ENCODE measurements around the gene COQ10A.

- TF ChIP-seq, protein P1, sequence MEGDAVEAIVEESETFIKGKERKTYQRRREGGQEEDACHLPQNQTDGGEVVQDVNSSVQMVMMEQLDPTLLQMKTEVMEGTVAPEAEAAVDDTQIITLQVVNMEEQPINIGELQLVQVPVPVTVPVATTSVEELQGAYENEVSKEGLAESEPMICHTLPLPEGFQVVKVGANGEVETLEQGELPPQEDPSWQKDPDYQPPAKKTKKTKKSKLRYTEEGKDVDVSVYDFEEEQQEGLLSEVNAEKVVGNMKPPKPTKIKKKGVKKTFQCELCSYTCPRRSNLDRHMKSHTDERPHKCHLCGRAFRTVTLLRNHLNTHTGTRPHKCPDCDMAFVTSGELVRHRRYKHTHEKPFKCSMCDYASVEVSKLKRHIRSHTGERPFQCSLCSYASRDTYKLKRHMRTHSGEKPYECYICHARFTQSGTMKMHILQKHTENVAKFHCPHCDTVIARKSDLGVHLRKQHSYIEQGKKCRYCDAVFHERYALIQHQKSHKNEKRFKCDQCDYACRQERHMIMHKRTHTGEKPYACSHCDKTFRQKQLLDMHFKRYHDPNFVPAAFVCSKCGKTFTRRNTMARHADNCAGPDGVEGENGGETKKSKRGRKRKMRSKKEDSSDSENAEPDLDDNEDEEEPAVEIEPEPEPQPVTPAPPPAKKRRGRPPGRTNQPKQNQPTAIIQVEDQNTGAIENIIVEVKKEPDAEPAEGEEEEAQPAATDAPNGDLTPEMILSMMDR (IDR thresholded peaks at IDR 0.05): no peak
- no peak for TF ChIP-seq POLR2A (IDR thresholded peaks at IDR 0.05)
These were observed 43.1 kb upstream of the COQ10A start for GRCh38 chr12:56223571-56224101.

Measured in testis (tissue), 2 donors.